ENCODE results near the gene ORMDL3.
"Not testable (repeated sequence)": the region's sequence is repeated elsewhere in the genome, so short reads cannot be mapped to it uniquely, and the experiment has no call there.

The ORMDL3 gene

GRCh38 chr17:39923836-39924690, 3.3 kb downstream of the ORMDL3 start:
- no peak for FAIRE-seq

- no peak for FAIRE-seq
Measured at GRCh38 chr17:39923230-39923629, 4.2 kb downstream of the ORMDL3 start.

- no peak for FAIRE-seq
Measured at GRCh38 chr17:39922006-39922405, 5.4 kb downstream of the ORMDL3 start.

GRCh38 chr17:39921323-39921722, 6.1 kb downstream of the ORMDL3 start:
- no peak for FAIRE-seq

- FAIRE-seq = no peak
Measured at GRCh38 chr17:39920218-39921210, 6.9 kb downstream of the ORMDL3 start.

GRCh38 chr17:39919087-39919683, 8.2 kb downstream of the ORMDL3 start:
- FAIRE-seq = no peak

GRCh38 chr17:39916918-39917317, 10.5 kb downstream of the ORMDL3 start:
- no peak for FAIRE-seq

- FAIRE-seq = no peak
Measured at GRCh38 chr17:39915559-39915958, 11.8 kb downstream of the ORMDL3 start.

- FAIRE-seq = no peak
Measured at GRCh38 chr17:39913989-39914388, 13.4 kb downstream of the ORMDL3 start.

GRCh38 chr17:39908789-39909352, 18.5 kb downstream of the ORMDL3 start:
- FAIRE-seq = no peak

GRCh38 chr17:39904990-39905288, 22.5 kb downstream of the ORMDL3 start:
- no peak for FAIRE-seq

GRCh38 chr17:39903158-39903884, 24.1 kb downstream of the ORMDL3 start:
- no peak for FAIRE-seq

- not testable (repeated sequence) for FAIRE-seq
Measured at GRCh38 chr17:39902027-39902426, 25.4 kb downstream of the ORMDL3 start.

GRCh38 chr17:39899215-39899614, 28.2 kb downstream of the ORMDL3 start:
- FAIRE-seq = no peak

GRCh38 chr17:39898088-39898487, 29.3 kb downstream of the ORMDL3 start:
- no peak for FAIRE-seq

- FAIRE-seq = no peak
Measured at GRCh38 chr17:39894681-39895376, 32.6 kb downstream of the ORMDL3 start.

- FAIRE-seq = no peak
Measured at GRCh38 chr17:39889200-39889599, 38.2 kb downstream of the ORMDL3 start.

GRCh38 chr17:39887078-39887477, 40.3 kb downstream of the ORMDL3 start:
- FAIRE-seq = no peak

- FAIRE-seq = not testable (repeated sequence)
Measured at GRCh38 chr17:39886102-39886501, 41.3 kb downstream of the ORMDL3 start.

GRCh38 chr17:39872751-39873150, 54.6 kb downstream of the ORMDL3 start:
- FAIRE-seq = no peak

GRCh38 chr17:39871801-39872200, 55.6 kb downstream of the ORMDL3 start:
- no peak for FAIRE-seq
